T-helper 17 cell (primary cell): ENCODE data around the gene PACC1. TPM values are rescaled to one million over a fixed set of nuclear protein-coding genes. Genes with fewer than 3 reads are reported as not detected.

ENCODE experiments used
- ATAC-seq: fragments of 150-1000 bp; cut with Tn5 transposase; 2 replicates; pipeline ENCODE4 v1.10.0; 2021; ENCODE audit warnings: mild to moderate bottlenecking, moderate library complexity
- DNase-seq, 3 donors: peaks; one replicate each; pipeline versions ENCODE4 v3.0.0 to v3.0.0-alpha.2; 2020 to 2021
- H3K9me3 ChIP-seq: one replicate; pipeline ENCODE4 v1.7.0; 2013; ENCODE audit warnings: low read length, mild to moderate bottlenecking; ENCODE audit not compliant: control insufficient read depth, poor library complexity, severe bottlenecking
- H3K27ac Mint-ChIP-seq: one replicate; pipeline ENCODE4 v1.8.0; 2022; ENCODE audit warnings: mild to moderate bottlenecking, moderate library complexity, mixed read lengths
- H3K27me3 Mint-ChIP-seq: one replicate; pipeline ENCODE4 v1.8.0; 2022; ENCODE audit warnings: mixed read lengths
- H3K36me3 Mint-ChIP-seq: one replicate; pipeline ENCODE4 v1.8.0; 2022; ENCODE audit warnings: low read depth, mixed read lengths
- H3K4me1 Mint-ChIP-seq: one replicate; pipeline ENCODE4 v1.8.0; 2022; ENCODE audit warnings: mild to moderate bottlenecking, mixed read lengths
- H3K4me3 Mint-ChIP-seq: one replicate; pipeline ENCODE4 v1.8.0; 2022; ENCODE audit warnings: mild to moderate bottlenecking, moderate library complexity, mixed read lengths
- total RNA-seq, 4 donors: library from RNA in 2 of 4; stranded (reverse) in 2 of 4; gene quantifications; one replicate each; pipeline ENCODE4 v1.2.3 and lab custom pipeline; 2022 to 2026

PACC1 gene
- total RNA-seq, 2 donors from 2014 or later, result 4.7 to 8.2 TPM

GRCh38 chr1:212452323-212453155, 37.9 kb upstream of the PACC1 start:
- H3K27me3 Mint-ChIP-seq, result no peaks in the 10 kb centered on the region
- DNase-seq (no peak), ATAC-seq (no peak)
- no peak overlapping the region for H3K27ac Mint-ChIP-seq
- H3K4me3 Mint-ChIP-seq, result no peak overlapping the region
- no peaks in the 10 kb centered on the region for H3K9me3 ChIP-seq
- H3K36me3 Mint-ChIP-seq, result no peaks in the 10 kb centered on the region
- peaks cover 7% of the 10 kb centered on the region for H3K4me1 Mint-ChIP-seq

DNA sequence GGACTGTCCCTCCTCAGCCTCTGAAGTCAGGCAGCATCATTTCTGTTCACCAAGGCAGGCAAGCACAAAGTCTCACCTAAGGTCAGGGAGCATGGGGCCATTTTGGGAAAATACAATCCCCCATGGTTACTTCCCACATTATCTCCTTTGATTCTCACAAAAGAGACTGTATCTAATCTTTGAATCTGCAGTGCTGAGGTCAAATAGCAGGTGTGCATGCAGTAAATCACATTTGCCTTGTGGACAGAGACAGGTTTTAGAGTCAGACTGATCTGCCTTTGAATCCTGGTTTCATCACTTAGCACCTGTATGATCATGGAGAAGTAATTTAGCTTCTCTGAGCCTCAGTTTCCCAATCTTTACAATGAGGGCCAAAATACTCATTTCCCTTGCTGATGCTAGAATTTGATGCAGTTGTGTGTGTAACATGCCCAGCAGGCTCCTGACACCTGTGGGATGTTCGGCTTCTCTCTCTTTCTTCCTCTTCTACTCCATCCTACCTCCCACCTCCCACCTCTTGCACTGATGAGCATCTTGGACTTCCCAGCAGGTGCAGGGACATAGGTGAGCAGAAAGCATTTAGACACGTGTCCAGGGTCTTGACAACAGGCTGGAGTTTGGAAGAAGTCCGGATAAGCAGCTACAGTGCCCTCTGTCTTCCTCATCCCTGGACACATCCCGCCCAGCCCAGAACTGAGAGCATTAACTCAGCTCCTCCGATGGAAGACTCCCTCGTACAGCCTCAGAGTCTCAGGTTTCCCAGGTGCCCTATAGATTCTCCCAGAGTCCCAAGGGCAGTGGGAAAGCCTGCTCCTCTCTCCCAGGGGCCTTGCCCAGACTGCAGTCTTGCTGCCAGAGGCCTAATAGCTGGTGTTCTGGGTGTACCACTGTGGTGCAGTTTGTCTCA, 37.0 kb upstream of the PACC1 start:
- ATAC-seq (no peak), DNase-seq (no peak)
- Mint-ChIP-seq H3K27me3 (no peaks in the 10 kb centered on the region), H3K27ac (no peak overlapping the region), H3K36me3 (no peaks in the 10 kb centered on the region), H3K4me3 (no peak overlapping the region), H3K4me1 (peaks cover 7% of the 10 kb centered on the region)
- H3K9me3 ChIP-seq, result no peaks in the 10 kb centered on the region

GRCh38 chr1:212450331-212450881, 35.7 kb upstream of the PACC1 start:
- Mint-ChIP-seq H3K27me3 (no peaks in the 10 kb centered on the region), H3K27ac (no peak overlapping the region), H3K36me3 (no peaks in the 10 kb centered on the region), H3K4me3 (no peak overlapping the region), H3K4me1 (peaks cover 7% of the 10 kb centered on the region)
- no peak for DNase-seq
- no peak for ATAC-seq
- no peaks in the 10 kb centered on the region for H3K9me3 ChIP-seq

GRCh38 chr1:212447478-212447877, 32.8 kb upstream of the PACC1 start:
- H3K4me3 Mint-ChIP-seq, result no peak overlapping the region
- H3K9me3 ChIP-seq, result no peaks in the 10 kb centered on the region
- no peak overlapping the region for H3K27ac Mint-ChIP-seq
- no peak for ATAC-seq
- peaks cover 2% of the 10 kb centered on the region for H3K36me3 Mint-ChIP-seq
- peaks cover 3% of the 10 kb centered on the region for H3K4me1 Mint-ChIP-seq
- DNase-seq, result no peak
- no peaks in the 10 kb centered on the region for H3K27me3 Mint-ChIP-seq

- Mint-ChIP-seq H3K27me3 (no peaks in the 10 kb centered on the region), H3K36me3 (peaks cover 2% of the 10 kb centered on the region), H3K4me1 (peaks cover 3% of the 10 kb centered on the region), H3K4me3 (no peak overlapping the region), H3K27ac (no peak overlapping the region)
- DNase-seq, result no peak
- H3K9me3 ChIP-seq, result no peaks in the 10 kb centered on the region
- no peak for ATAC-seq
Observed at GRCh38 chr1:212446333-212446732, 31.6 kb upstream of the PACC1 start.

GRCh38 chr1:212442408-212442807, 27.7 kb upstream of the PACC1 start:
- Mint-ChIP-seq H3K27me3 (no peaks in the 10 kb centered on the region), H3K4me1 (peaks cover 3% of the 10 kb centered on the region), H3K36me3 (peaks cover 2% of the 10 kb centered on the region), H3K27ac (no peak overlapping the region), H3K4me3 (no peak overlapping the region)
- DNase-seq (no peak), ATAC-seq (no peak)
- no peaks in the 10 kb centered on the region for H3K9me3 ChIP-seq

- Mint-ChIP-seq H3K27me3 (no peaks in the 10 kb centered on the region), H3K4me3 (no peak overlapping the region), H3K27ac (no peak overlapping the region), H3K4me1 (peaks cover 3% of the 10 kb centered on the region), H3K36me3 (peaks cover 2% of the 10 kb centered on the region)
- no peaks in the 10 kb centered on the region for H3K9me3 ChIP-seq
- DNase-seq (no peak), ATAC-seq (no peak)
Observed at GRCh38 chr1:212440419-212440818, 25.7 kb upstream of the PACC1 start.

DNA sequence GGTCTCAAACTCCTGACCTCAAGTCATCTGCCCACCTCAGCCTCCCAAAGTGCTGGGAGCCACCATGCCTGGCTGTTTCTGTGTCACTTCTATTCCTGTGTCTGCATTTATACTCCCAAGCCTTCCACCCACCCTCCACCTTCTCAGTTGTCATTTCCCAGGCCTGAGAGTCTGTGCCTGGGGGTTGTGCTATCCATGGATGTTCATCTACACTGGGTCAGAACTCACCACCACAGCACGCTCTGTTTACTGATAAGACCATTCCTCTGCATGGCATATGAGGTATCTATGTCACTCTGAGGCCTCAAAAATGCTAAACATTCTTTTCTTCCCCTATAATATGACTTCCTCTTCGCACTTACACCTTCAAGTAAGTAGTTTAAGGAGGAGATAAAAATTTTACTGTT, 24.1 kb upstream of the PACC1 start:
- Mint-ChIP-seq H3K27ac (no peak overlapping the region), H3K4me1 (peaks cover 13% of the 10 kb centered on the region), H3K36me3 (no peaks in the 10 kb centered on the region), H3K4me3 (no peak overlapping the region), H3K27me3 (no peaks in the 10 kb centered on the region)
- no peaks in the 10 kb centered on the region for H3K9me3 ChIP-seq
- ATAC-seq, result no peak
- DNase-seq, result no peak

GRCh38 chr1:212437179-212437798, 22.6 kb upstream of the PACC1 start:
- no peak for DNase-seq
- no peak for ATAC-seq
- Mint-ChIP-seq H3K4me1 (peaks cover 13% of the 10 kb centered on the region), H3K27ac (no peak overlapping the region), H3K27me3 (no peaks in the 10 kb centered on the region), H3K36me3 (no peaks in the 10 kb centered on the region), H3K4me3 (no peak overlapping the region)
- H3K9me3 ChIP-seq, result no peaks in the 10 kb centered on the region

- no peaks in the 10 kb centered on the region for H3K9me3 ChIP-seq
- Mint-ChIP-seq H3K36me3 (no peaks in the 10 kb centered on the region), H3K4me3 (no peak overlapping the region), H3K27me3 (no peaks in the 10 kb centered on the region), H3K4me1 (peaks cover 16% of the 10 kb centered on the region), H3K27ac (peak overlapping the region; percentile 54)
- DNase-seq, result no peak
- no peak for ATAC-seq
Observed at GRCh38 chr1:212434992-212435391, 20.3 kb upstream of the PACC1 start.

DNA sequence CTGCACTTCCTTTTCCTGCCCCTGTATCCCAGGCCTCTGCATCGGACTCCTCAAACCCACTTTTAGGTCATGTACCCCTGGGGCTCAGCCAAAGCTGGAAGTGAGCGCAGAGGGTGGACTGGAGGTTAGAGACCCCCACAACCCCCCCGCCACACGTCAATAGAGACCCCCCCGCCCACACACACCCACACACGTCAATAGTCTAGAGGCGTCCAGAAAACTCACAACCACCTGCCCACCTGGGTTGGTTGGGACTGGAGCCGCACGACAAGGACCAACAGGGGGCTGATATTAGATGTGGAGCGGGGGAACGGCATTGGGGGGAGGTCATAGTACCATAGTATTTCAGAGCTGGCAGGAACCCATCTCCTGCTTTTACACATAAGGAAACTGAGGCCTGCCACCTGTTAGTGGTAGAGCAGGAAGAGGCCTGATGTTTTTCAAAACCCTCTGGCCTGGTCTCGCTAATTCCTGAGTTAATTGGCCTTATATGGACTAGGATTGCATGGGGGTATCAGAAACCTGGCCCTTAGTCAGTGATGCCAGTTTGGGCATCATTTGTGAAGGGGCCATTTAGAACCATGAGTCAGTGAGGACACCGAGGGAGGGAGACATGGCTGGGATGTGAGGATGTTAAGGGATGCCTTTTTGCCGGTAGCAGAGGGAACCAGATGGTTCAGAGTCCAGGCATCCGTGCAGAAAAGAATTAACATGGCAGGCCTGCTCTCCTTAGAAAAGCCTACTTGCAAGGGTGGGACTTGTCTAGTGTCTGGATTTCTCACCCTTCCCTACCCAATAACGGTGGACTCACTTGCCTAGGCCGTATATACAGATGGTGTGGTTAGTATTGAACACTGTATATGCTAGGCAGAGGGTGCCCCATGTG, 19.1 kb upstream of the PACC1 start:
- DNase-seq (no peak), ATAC-seq (no peak)
- no peaks in the 10 kb centered on the region for H3K9me3 ChIP-seq
- Mint-ChIP-seq H3K27ac (no peak overlapping the region), H3K4me1 (peaks cover 16% of the 10 kb centered on the region), H3K4me3 (peak overlapping the region; percentile 80), H3K36me3 (no peaks in the 10 kb centered on the region), H3K27me3 (no peaks in the 10 kb centered on the region)
